ENCODE measurements around the gene OR5B21.

- TF ChIP-seq, protein P1, sequence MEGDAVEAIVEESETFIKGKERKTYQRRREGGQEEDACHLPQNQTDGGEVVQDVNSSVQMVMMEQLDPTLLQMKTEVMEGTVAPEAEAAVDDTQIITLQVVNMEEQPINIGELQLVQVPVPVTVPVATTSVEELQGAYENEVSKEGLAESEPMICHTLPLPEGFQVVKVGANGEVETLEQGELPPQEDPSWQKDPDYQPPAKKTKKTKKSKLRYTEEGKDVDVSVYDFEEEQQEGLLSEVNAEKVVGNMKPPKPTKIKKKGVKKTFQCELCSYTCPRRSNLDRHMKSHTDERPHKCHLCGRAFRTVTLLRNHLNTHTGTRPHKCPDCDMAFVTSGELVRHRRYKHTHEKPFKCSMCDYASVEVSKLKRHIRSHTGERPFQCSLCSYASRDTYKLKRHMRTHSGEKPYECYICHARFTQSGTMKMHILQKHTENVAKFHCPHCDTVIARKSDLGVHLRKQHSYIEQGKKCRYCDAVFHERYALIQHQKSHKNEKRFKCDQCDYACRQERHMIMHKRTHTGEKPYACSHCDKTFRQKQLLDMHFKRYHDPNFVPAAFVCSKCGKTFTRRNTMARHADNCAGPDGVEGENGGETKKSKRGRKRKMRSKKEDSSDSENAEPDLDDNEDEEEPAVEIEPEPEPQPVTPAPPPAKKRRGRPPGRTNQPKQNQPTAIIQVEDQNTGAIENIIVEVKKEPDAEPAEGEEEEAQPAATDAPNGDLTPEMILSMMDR (conservative IDR thresholded peaks at IDR 0.05; ENCODE audit: low read depth, low read length): no peak
- TF ChIP-seq EZH2 (IDR thresholded peaks at IDR 0.05; ENCODE audit: borderline replicate concordance, low read depth, low read length, poor library complexity, severe bottlenecking): no peak
Measured at GRCh38 chr11:58471892-58472291, 36.0 kb downstream of the OR5B21 start.
